IMR-90 (cell line): ENCODE results near the gene SRSF10. TPM values are rescaled to one million over a fixed set of nuclear protein-coding genes. Genes with fewer than 3 reads are reported as not detected.

Experiments
- ATAC-seq: fragments of 200-7000 bp; cut with Tn5 transposase; 2 replicates; pipeline ENCODE4 v1.9.1; 2020; ENCODE audit warnings: low read depth, mild to moderate bottlenecking, moderate library complexity
- BruUV-seq: library from RNA; stranded (reverse); fragments of 400-500 nt; replicated peaks from 2 replicates; lab custom pipeline; 2021; lab: Mats Ljungman, UMichigan
- CTCF ChIA-PET: fragments of 300-600 bp; formaldehyde crosslinking; extraction: SDS; loops from one replicate; lab custom pipeline; 2021; ENCODE audit warnings: antibody characterized with exemption; lab: Yijun Ruan, JAX
- POLR2A ChIA-PET: fragments of 300-600 bp; sonication (Branson Sonifier 250); formaldehyde crosslinking; loops from one replicate; lab custom pipeline; 2022; ENCODE audit warnings: antibody characterized with exemption; ENCODE audit not compliant: unreplicated experiment; lab: Charles Lee
- DNase-seq: peaks from one replicate; pipeline ENCODE4 v3.0.0; 2013
- H2AFZ ChIP-seq: replicated peaks from 2 replicates; pipeline ENCODE3; 2013; ENCODE audit warnings: low read length, mild to moderate bottlenecking; ENCODE audit not compliant: poor library complexity
- H2AK5ac ChIP-seq: 2 replicates; pipeline ENCODE4 v1.6.1; 2013; ENCODE audit warnings: low read depth, low read length, inconsistent platforms
- H2AK9ac ChIP-seq: replicated peaks from 2 replicates; pipeline ENCODE3; 2013; ENCODE audit warnings: mild to moderate bottlenecking, low read depth, low read length, moderate library complexity; ENCODE audit not compliant: poor library complexity
- H2BK120ac ChIP-seq: 2 replicates; pipeline ENCODE4 v1.6.1; 2013; ENCODE audit warnings: low read depth, low read length, inconsistent platforms
- H2BK15ac ChIP-seq: 3 replicates; pipeline ENCODE4 v1.6.1; 2013; ENCODE audit warnings: low read depth, low read length, inconsistent platforms
- H2BK20ac ChIP-seq: 2 replicates; pipeline ENCODE4 v1.6.1; 2013; ENCODE audit warnings: low read depth, mild to moderate bottlenecking, inconsistent platforms, low read length, moderate library complexity
- H2BK5ac ChIP-seq: 2 replicates; pipeline ENCODE4 v1.6.1; 2013; ENCODE audit warnings: mild to moderate bottlenecking, low read depth, low read length, inconsistent platforms; ENCODE audit not compliant: poor library complexity, severe bottlenecking
- H3K14ac ChIP-seq: replicated peaks from 2 replicates; pipeline ENCODE4 v1.6.1; 2013; ENCODE audit warnings: low read depth, low read length, inconsistent platforms
- H3K18ac ChIP-seq: 2 replicates; pipeline ENCODE4 v1.6.1; 2013; ENCODE audit warnings: low read depth, low read length, control low read depth
- H3K23ac ChIP-seq: 2 replicates; pipeline ENCODE4 v1.6.1; 2013; ENCODE audit warnings: low read depth, low read length, inconsistent platforms
- H3K27ac ChIP-seq: 2 replicates; pipeline ENCODE4 v1.5.1; 2013; ENCODE audit warnings: mild to moderate bottlenecking, control low read depth, low read length; ENCODE audit not compliant: insufficient read depth
- H3K27me3 ChIP-seq: 2 replicates; pipeline ENCODE4 v1.6.1; 2013; ENCODE audit warnings: low read length; ENCODE audit not compliant: control insufficient read depth, insufficient read depth
- H3K36me3 ChIP-seq: 2 replicates; pipeline ENCODE4 v1.6.1; 2013; ENCODE audit warnings: low read length, mixed read lengths; ENCODE audit not compliant: control insufficient read depth, insufficient read depth
- H3K4ac ChIP-seq: 2 replicates; pipeline ENCODE4 v1.6.1; 2013; ENCODE audit warnings: low read depth, low read length, inconsistent platforms
- H3K4me1 ChIP-seq: 2 replicates; pipeline ENCODE4 v1.6.1; 2013; ENCODE audit warnings: low read length, mixed read lengths; ENCODE audit not compliant: control insufficient read depth, insufficient read depth
- H3K4me2 ChIP-seq: 2 replicates; pipeline ENCODE4 v1.6.1; 2013; ENCODE audit warnings: low read depth, mild to moderate bottlenecking, control low read depth, low read length, moderate library complexity
- H3K4me3 ChIP-seq: 2 replicates; pipeline ENCODE4 v1.5.1; 2013; ENCODE audit warnings: low read depth, mild to moderate bottlenecking, control low read depth, low read length, moderate library complexity; ENCODE audit not compliant: insufficient read depth
- H3K56ac ChIP-seq: 2 replicates; pipeline ENCODE4 v1.6.1; 2013; ENCODE audit warnings: low read length, inconsistent platforms; ENCODE audit not compliant: insufficient read depth; ENCODE audit errors: extremely low read depth
- H3K79me1 ChIP-seq, 2 experiments: 2 replicates each; pipeline ENCODE4 v1.6.1; 2013; ENCODE audit warnings: low read length in 2 of 2, inconsistent platforms in 1 of 2, low read depth in 1 of 2
- H3K9ac ChIP-seq: 2 replicates; pipeline ENCODE4 v1.6.1; 2013; ENCODE audit warnings: low read depth, low read length, control low read depth
- H3K9me1 ChIP-seq: 2 replicates; pipeline ENCODE4 v1.6.1; 2013; ENCODE audit warnings: low read length, inconsistent platforms; ENCODE audit not compliant: insufficient read depth
- H3K9me3 ChIP-seq: 2 replicates; pipeline ENCODE4 v1.6.1; 2013; ENCODE audit warnings: low read length; ENCODE audit not compliant: control insufficient read depth, insufficient read depth
- H4K20me1 ChIP-seq: 2 replicates; pipeline ENCODE4 v1.6.1; 2013; ENCODE audit warnings: low read length, inconsistent platforms; ENCODE audit not compliant: insufficient read depth
- H4K5ac ChIP-seq: 2 replicates; pipeline ENCODE4 v1.6.1; 2013; ENCODE audit warnings: mild to moderate bottlenecking, low read depth, low read length, control low read depth
- H4K8ac ChIP-seq, 2 experiments: 2 replicates each; pipeline ENCODE4 v1.6.1; 2013; ENCODE audit warnings: low read depth in 2 of 2, low read length in 2 of 2, control low read depth in 1 of 2, inconsistent platforms in 1 of 2
- H4K91ac ChIP-seq: 2 replicates; pipeline ENCODE4 v1.6.1; 2013; ENCODE audit warnings: low read depth, low read length, inconsistent platforms; ENCODE audit not compliant: insufficient read depth
- BHLHE40 ChIP-seq: fragments of 150-350 bp; IDR thresholded peaks from 2 replicates; pipeline ENCODE4 v1.6.1; 2016; ENCODE audit warnings: mild to moderate bottlenecking, low read depth, low read length
- CHD1 ChIP-seq: IDR thresholded peaks from 2 replicates; pipeline ENCODE4 v1.6.1; 2012; ENCODE audit warnings: low read depth, low read length, improper control_type of control experiment
- ELK1 ChIP-seq: fragments of 150-350 bp; IDR thresholded peaks from 2 replicates; pipeline ENCODE4 v1.6.1; 2016; ENCODE audit warnings: low read depth, mild to moderate bottlenecking, low read length, moderate library complexity, borderline replicate concordance
- FOS ChIP-seq: fragments of 150-350 bp; IDR thresholded peaks from 2 replicates; pipeline ENCODE4 v1.6.1; 2016; ENCODE audit warnings: low read depth, low read length
- POLR2A ChIP-seq: IDR thresholded peaks from 2 replicates; pipeline ENCODE4 v1.6.1; 2012; ENCODE audit warnings: mild to moderate bottlenecking, low read depth, low read length
- RAD21 ChIP-seq: IDR thresholded peaks from 2 replicates; pipeline ENCODE4 v1.6.1; 2012; ENCODE audit warnings: low read length, improper control_type of control experiment
- WGBS, 2 experiments: methylation state at CpG; one replicate each; pipeline versions ENCODE4 v1.1.5 to v1.1.7; 2013; ENCODE audit warnings: missing lambda C conversion rate in 2 of 2; ENCODE audit not compliant: insufficient read length in 1 of 2; ENCODE audit errors: extremely low coverage in 2 of 2; 5-methylcytosine and 5-hydroxymethylcytosine counted together
- dilution Hi-C: fragments of 300-500 bp; cut with HindIII; formaldehyde crosslinking; loops from one replicate; pipeline ENCODE4 v1.14.3; 2018; ENCODE audit warnings: low sequenced_read_pairs; ENCODE audit not compliant: unreplicated experiment
- in situ Hi-C: fragments of 300-500 bp; cut with MboI; formaldehyde crosslinking; loops from 3 replicates; pipeline ENCODE4 v1.14.3; 2019; ENCODE audit warnings: low sequenced_read_pairs, inconsistent platforms, mixed read lengths
- intact Hi-C: fragments of 100-400 bp; cut with micrococcal nuclease; formaldehyde crosslinking; loops from 2 replicates; pipeline ENCODE4 v1.10.0; 2022
- polyA plus RNA-seq, 3 experiments: library from polyadenylated mRNA; depleted of rRNA; stranded (reverse); fragments of >200 nt; gene quantifications; 2 replicates each; pipeline ENCODE4 v1.2.3, GENCODE V29; 2012; ENCODE audit warnings: low replicate concordance in 1 of 3
- total RNA-seq: library from RNA; depleted of rRNA; stranded (reverse); fragments of >200 nt; gene quantifications from 2 replicates; pipeline ENCODE4 v1.2.3, GENCODE V29; 2012

SRSF10 gene
- total and polyA plus RNA-seq, 2 of the 4 experiments (the other 2 are of a cell fraction) = 90.1 to 110 TPM

DNA sequence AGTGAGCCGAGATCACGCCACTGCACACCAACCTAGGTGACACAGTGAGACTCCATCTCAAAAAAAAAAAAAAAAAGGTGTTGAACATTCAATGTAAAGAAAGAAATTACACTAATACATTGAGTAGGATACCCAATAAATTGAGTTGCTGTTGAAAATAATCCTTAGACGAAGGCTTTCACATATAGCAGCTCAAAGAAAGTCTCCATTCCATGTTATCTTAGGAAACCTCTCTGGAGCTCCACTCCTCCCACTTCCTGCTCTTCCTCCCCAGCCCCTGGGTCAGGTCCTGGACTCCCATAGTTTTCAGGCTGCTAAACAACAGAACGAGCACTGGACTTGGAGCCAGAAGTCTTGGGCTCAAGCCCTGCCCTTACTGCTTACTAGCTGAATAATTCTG lies 51.3 kb downstream of the SRSF10 start:
- no peak overlapping the region for H4K91ac ChIP-seq
- ChIA-PET POLR2A (no interaction called here), CTCF (interaction anchor here (0.7 to 0.9 kb wide), 2 partner anchors 16 to 61 kb away, joined by 3 to 5 read pairs; no protein-coding TSS in a partner anchor)
- no peak overlapping the region for H3K18ac ChIP-seq
- in situ Hi-C loops (no loop called here), dilution Hi-C loops (no loop called here), intact Hi-C loops (no loop called here)
- H2BK5ac ChIP-seq = no peak overlapping the region
- no peak overlapping the region for H4K5ac ChIP-seq
- no peak overlapping the region for H3K4me3 ChIP-seq
- H2BK15ac ChIP-seq = no peak overlapping the region
- no peak overlapping the region for H3K23ac ChIP-seq
- no peak overlapping the region for H3K4ac ChIP-seq
- DNase-seq = no peak
- no peak overlapping the region for H2AK5ac ChIP-seq
- H2BK20ac ChIP-seq = no peak overlapping the region
- no peak overlapping the region for H3K9ac ChIP-seq
- H3K27me3 ChIP-seq = peaks cover 17% of the 10 kb centered on the region
- ATAC-seq = no peak
- WGBS, 2 experiments = 80% methylated on average over 1 of the region's 4 CpGs; no CpG with 5 or more reads in 1 of the 2 experiments
- H4K8ac ChIP-seq = no peak overlapping the region
- no TSS peak for BruUV-seq
- no peak for TF ChIP-seq FOS
- TF ChIP-seq RAD21 = no peak
- no peak for TF ChIP-seq POLR2A
- no peak for TF ChIP-seq BHLHE40
- no peak for TF ChIP-seq CHD1
- no peak for TF ChIP-seq ELK1
- H3K14ac ChIP-seq = no peak overlapping the region
- no peak overlapping the region for H2AK9ac ChIP-seq
- H3K27ac ChIP-seq = no peak overlapping the region
- no peaks in the 10 kb centered on the region for H3K9me1 ChIP-seq
- no peaks in the 10 kb centered on the region for H3K36me3 ChIP-seq
- no peak overlapping the region for H2BK120ac ChIP-seq
- H2AFZ ChIP-seq = no peak overlapping the region
- H3K56ac ChIP-seq = no peak overlapping the region
- no peaks in the 10 kb centered on the region for H3K9me3 ChIP-seq
- H3K4me2 ChIP-seq = no peak overlapping the region
- H3K4me1 ChIP-seq = no peaks in the 10 kb centered on the region
- H4K20me1 ChIP-seq = no peaks in the 10 kb centered on the region
- H3K79me1 ChIP-seq = no peaks in the 10 kb centered on the region
